DND-41 (cell line): ENCODE data around the gene RALGPS1.

Experiments used
- ATAC-seq: fragments of 200-7000 bp; cut with Tn5 transposase; 3 replicates; pipeline ENCODE4 v1.9.1; 2021; ENCODE audit warnings: low read depth; ENCODE audit not compliant: insufficient read depth
- DNase-seq: peaks from one replicate; pipeline ENCODE4 v3.0.0-alpha.2; 2020
- H2AFZ ChIP-seq: 2 replicates; pipeline ENCODE4 v1.6.0; 2012; ENCODE audit warnings: low read depth, low read length
- H3K27ac ChIP-seq: 2 replicates; pipeline ENCODE4 v1.5.1; 2012; ENCODE audit warnings: low read length, inconsistent platforms
- H3K27me3 ChIP-seq: fragments of 200-600 bp; sonication (generic); 2 replicates; pipeline ENCODE4 v1.6.0; 2012; ENCODE audit warnings: low read length, mild to moderate bottlenecking, inconsistent platforms; ENCODE audit not compliant: insufficient read depth, poor library complexity
- H3K36me3 ChIP-seq: 2 replicates; pipeline ENCODE4 v1.5.1; 2012; ENCODE audit warnings: low read length, inconsistent platforms; ENCODE audit not compliant: insufficient read depth
- H3K4me1 ChIP-seq: 2 replicates; pipeline ENCODE4 v1.5.1; 2012; ENCODE audit warnings: mild to moderate bottlenecking, low read length; ENCODE audit not compliant: insufficient read depth
- H3K4me2 ChIP-seq: 2 replicates; pipeline ENCODE4 v1.6.0; 2012; ENCODE audit warnings: mild to moderate bottlenecking, moderate library complexity, low read length, inconsistent platforms; ENCODE audit not compliant: insufficient read depth
- H3K4me3 ChIP-seq, 2 experiments: fragments of 200-600 bp in 1 of 2; shearing (Covaris generic) in 1 of 2; 2 replicates each; pipeline ENCODE4 v1.5.1; 2012 to 2016; ENCODE audit warnings: inconsistent platforms in 2 of 2, low read length in 2 of 2, mild to moderate bottlenecking in 2 of 2, low read depth in 1 of 2, moderate library complexity in 1 of 2
- H3K79me2 ChIP-seq: 2 replicates; pipeline ENCODE4 v1.6.0; 2012; ENCODE audit warnings: low read length, inconsistent platforms; ENCODE audit not compliant: insufficient read depth
- H3K9ac ChIP-seq: 2 replicates; pipeline ENCODE4 v1.6.0; 2012; ENCODE audit warnings: low read depth, mild to moderate bottlenecking, inconsistent platforms, low read length, moderate library complexity
- H3K9me3 ChIP-seq: 2 replicates; pipeline ENCODE4 v1.5.1; 2012; ENCODE audit warnings: low read length, moderate library complexity, mild to moderate bottlenecking, inconsistent platforms; ENCODE audit not compliant: insufficient read depth, severe bottlenecking
- H4K20me1 ChIP-seq: 2 replicates; pipeline ENCODE4 v1.6.0; 2012; ENCODE audit warnings: low read length; ENCODE audit not compliant: insufficient read depth
- CTCF ChIP-seq: IDR thresholded peaks from 2 replicates; pipeline ENCODE4 v1.5.1; 2012; ENCODE audit warnings: borderline replicate concordance, low read length, moderate library complexity, mild to moderate bottlenecking; ENCODE audit not compliant: poor library complexity, severe bottlenecking; ENCODE audit errors: extremely low read depth
- EZH2 ChIP-seq: IDR thresholded peaks from 3 replicates; pipeline ENCODE4 v1.6.1; 2012; ENCODE audit warnings: borderline replicate concordance, low read depth, mild to moderate bottlenecking, moderate library complexity, low read length, inconsistent platforms; ENCODE audit not compliant: severe bottlenecking

RALGPS1 gene

GRCh38 chr9:127159949-127160610 is 245.5 kb downstream of the RALGPS1 start:
- no peak for DNase-seq
- no peaks in the 10 kb centered on the region for H3K36me3 ChIP-seq
- TF ChIP-seq EZH2 (no peak), CTCF (no peak)
- H3K79me2 ChIP-seq: no peaks in the 10 kb centered on the region
- no peak overlapping the region for H3K9ac ChIP-seq
- no peak overlapping the region for H2AFZ ChIP-seq
- no peaks in the 10 kb centered on the region for H3K4me1 ChIP-seq
- H3K4me2 ChIP-seq: no peak overlapping the region
- no peak for ATAC-seq
- no peak overlapping the region for H3K27ac ChIP-seq
- no peaks in the 10 kb centered on the region for H4K20me1 ChIP-seq
- peaks cover 11% of the 10 kb centered on the region for H3K27me3 ChIP-seq
- H3K9me3 ChIP-seq: no peaks in the 10 kb centered on the region
- H3K4me3 ChIP-seq: no peak overlapping the region

GRCh38 chr9:127161081-127161624 is 246.6 kb downstream of the RALGPS1 start:
- Histone ChIP-seq H3K36me3 (no peaks in the 10 kb centered on the region), H3K27me3 (peaks cover 12% of the 10 kb centered on the region), H3K27ac (no peak overlapping the region), H3K9me3 (no peaks in the 10 kb centered on the region), H3K4me1 (no peaks in the 10 kb centered on the region), H4K20me1 (no peaks in the 10 kb centered on the region), H3K4me2 (no peak overlapping the region), H3K79me2 (no peaks in the 10 kb centered on the region), H2AFZ (no peak overlapping the region), H3K4me3 (no peak overlapping the region), H3K9ac (no peak overlapping the region)
- TF ChIP-seq EZH2 (no peak), CTCF (no peak)
- no peak for DNase-seq
- ATAC-seq: no peak

GRCh38 chr9:127162046-127162863 is 247.7 kb downstream of the RALGPS1 start:
- no peaks in the 10 kb centered on the region for H4K20me1 ChIP-seq
- no peak for DNase-seq
- no peaks in the 10 kb centered on the region for H3K79me2 ChIP-seq
- H2AFZ ChIP-seq: no peak overlapping the region
- no peak for TF ChIP-seq CTCF
- TF ChIP-seq EZH2: no peak
- H3K4me2 ChIP-seq: no peak overlapping the region
- no peak overlapping the region for H3K9ac ChIP-seq
- H3K9me3 ChIP-seq: no peaks in the 10 kb centered on the region
- H3K36me3 ChIP-seq: no peaks in the 10 kb centered on the region
- peaks cover 19% of the 10 kb centered on the region for H3K27me3 ChIP-seq
- H3K27ac ChIP-seq: no peak overlapping the region
- H3K4me1 ChIP-seq: no peaks in the 10 kb centered on the region
- no peak overlapping the region for H3K4me3 ChIP-seq
- no peak for ATAC-seq
